Muscle layer of colon (tissue), 2 donors: Measurements from ENCODE around the gene TMEM178A.
"Not testable (repeated sequence)": the region's sequence is repeated elsewhere in the genome, so short reads cannot be mapped to it uniquely, and the experiment has no call there.

Experiments used
- H3K27ac ChIP-seq: one replicate; pipeline ENCODE4 v1.7.0; 2013; ENCODE audit warnings: low read depth, mild to moderate bottlenecking, low read length, moderate library complexity
- H3K27me3 ChIP-seq, 2 donors: one replicate each; pipeline ENCODE4 v1.7.0; 2013; ENCODE audit warnings: low read length in 2 of 2, mild to moderate bottlenecking in 2 of 2; ENCODE audit not compliant: insufficient read depth in 2 of 2, control insufficient read depth in 1 of 2
- H3K36me3 ChIP-seq: one replicate; pipeline ENCODE4 v1.7.0; 2013; ENCODE audit warnings: mild to moderate bottlenecking, low read length; ENCODE audit not compliant: insufficient read depth
- H3K4me1 ChIP-seq: one replicate; pipeline ENCODE4 v1.7.0; 2013; ENCODE audit warnings: mild to moderate bottlenecking, low read length; ENCODE audit not compliant: insufficient read depth
- H3K4me3 ChIP-seq, 2 donors: one replicate each; pipeline ENCODE4 v1.7.0; 2013; ENCODE audit warnings: low read length in 2 of 2, low read depth in 1 of 2, mild to moderate bottlenecking in 1 of 2, moderate library complexity in 1 of 2
- H3K9ac ChIP-seq: one replicate; pipeline ENCODE4 v1.7.0; 2013; ENCODE audit warnings: low read length
- H3K9me3 ChIP-seq: one replicate; pipeline ENCODE4 v1.7.0; 2013; ENCODE audit warnings: mild to moderate bottlenecking, low read length
- donor health status: abdominal sarcoma.
- donor health status: Adenocarcinoma of cecum.

TMEM178A gene

GRCh38 chr2:39665811-39666490 is at the start of gene TMEM178A:
Gene TMEM178A, plus strand, starts transcription at chr2:39665917. Its CDS starts 58 bp downstream, at chr2:39665975.
- H3K36me3 ChIP-seq = no peaks in the 10 kb centered on the region
- peaks cover 10 to 23% of the 10 kb centered on the region in 2 donors for H3K27me3 ChIP-seq
- H3K9me3 ChIP-seq = no peaks in the 10 kb centered on the region
- peaks cover 7% of the 10 kb centered on the region for H3K4me1 ChIP-seq
- H3K4me3 ChIP-seq = peak within 1 kb of the TSS; percentile 51 to 53
- no peak within 1 kb of the TSS for H3K9ac ChIP-seq
- no peak within 1 kb of the TSS for H3K27ac ChIP-seq

- no peak overlapping the region for H3K9ac ChIP-seq
- H3K36me3 ChIP-seq = no peaks in the 10 kb centered on the region
- no peaks in the 10 kb centered on the region for H3K4me1 ChIP-seq
- no peaks in the 10 kb centered on the region for H3K27me3 ChIP-seq
- H3K4me3 ChIP-seq = no peak overlapping the region
- H3K9me3 ChIP-seq = no peaks in the 10 kb centered on the region
- H3K27ac ChIP-seq = no peak overlapping the region
Observed at GRCh38 chr2:39618236-39618635, 47.5 kb upstream of the TMEM178A start.

GRCh38 chr2:39618736-39619135 is 47.0 kb upstream of the TMEM178A start:
- no peak overlapping the region for H3K4me3 ChIP-seq
- H3K4me1 ChIP-seq = no peaks in the 10 kb centered on the region
- H3K36me3 ChIP-seq = no peaks in the 10 kb centered on the region
- H3K9me3 ChIP-seq = no peaks in the 10 kb centered on the region
- H3K9ac ChIP-seq = no peak overlapping the region
- no peaks in the 10 kb centered on the region for H3K27me3 ChIP-seq
- H3K27ac ChIP-seq = no peak overlapping the region

- H3K27me3 ChIP-seq = no peaks in the 10 kb centered on the region
- no peak overlapping the region for H3K4me3 ChIP-seq
- no peaks in the 10 kb centered on the region for H3K4me1 ChIP-seq
- no peaks in the 10 kb centered on the region for H3K9me3 ChIP-seq
- H3K27ac ChIP-seq = no peak overlapping the region
- H3K36me3 ChIP-seq = no peaks in the 10 kb centered on the region
- H3K9ac ChIP-seq = no peak overlapping the region
Observed at GRCh38 chr2:39620067-39620466, 45.6 kb upstream of the TMEM178A start.

- Histone ChIP-seq H3K27me3 (no peaks in the 10 kb centered on the region), H3K27ac (no peak overlapping the region), H3K4me1 (no peaks in the 10 kb centered on the region), H3K36me3 (no peaks in the 10 kb centered on the region), H3K9ac (no peak overlapping the region), H3K9me3 (no peaks in the 10 kb centered on the region), H3K4me3 (no peak overlapping the region)
Observed at GRCh38 chr2:39621596-39621995, 44.1 kb upstream of the TMEM178A start.

GRCh38 chr2:39622860-39623259 is 42.9 kb upstream of the TMEM178A start:
- Histone ChIP-seq H3K4me3 (no peak overlapping the region), H3K27me3 (no peaks in the 10 kb centered on the region), H3K27ac (no peak overlapping the region), H3K9ac (no peak overlapping the region), H3K9me3 (no peaks in the 10 kb centered on the region), H3K4me1 (no peaks in the 10 kb centered on the region), H3K36me3 (no peaks in the 10 kb centered on the region)

GRCh38 chr2:39623917-39624316 is 41.8 kb upstream of the TMEM178A start:
- H3K36me3 ChIP-seq = no peaks in the 10 kb centered on the region
- no peak overlapping the region for H3K9ac ChIP-seq
- no peak overlapping the region for H3K4me3 ChIP-seq
- H3K9me3 ChIP-seq = no peaks in the 10 kb centered on the region
- no peak overlapping the region for H3K27ac ChIP-seq
- H3K4me1 ChIP-seq = no peaks in the 10 kb centered on the region
- H3K27me3 ChIP-seq = no peaks in the 10 kb centered on the region

- H3K9ac ChIP-seq = no peak overlapping the region
- H3K27me3 ChIP-seq = no peaks in the 10 kb centered on the region
- no peaks in the 10 kb centered on the region for H3K36me3 ChIP-seq
- no peaks in the 10 kb centered on the region for H3K9me3 ChIP-seq
- no peaks in the 10 kb centered on the region for H3K4me1 ChIP-seq
- no peak overlapping the region for H3K4me3 ChIP-seq
- no peak overlapping the region for H3K27ac ChIP-seq
Observed at GRCh38 chr2:39625193-39625926, 40.4 kb upstream of the TMEM178A start.

GRCh38 chr2:39625927-39626270 is 39.8 kb upstream of the TMEM178A start:
- Histone ChIP-seq H3K27me3 (no peaks in the 10 kb centered on the region), H3K4me3 (no peak overlapping the region), H3K27ac (no peak overlapping the region), H3K36me3 (no peaks in the 10 kb centered on the region), H3K9ac (no peak overlapping the region), H3K4me1 (no peaks in the 10 kb centered on the region), H3K9me3 (no peaks in the 10 kb centered on the region)

- H3K9ac ChIP-seq, H3K36me3 ChIP-seq, H3K27ac ChIP-seq, H3K4me3 ChIP-seq, H3K9me3 ChIP-seq, H3K4me1 ChIP-seq, H3K27me3 ChIP-seq: not testable (repeated sequence)
Observed at GRCh38 chr2:39628346-39628745, 37.4 kb upstream of the TMEM178A start.

GRCh38 chr2:39629646-39630045 is 36.1 kb upstream of the TMEM178A start:
- Histone ChIP-seq H3K4me1 (no peaks in the 10 kb centered on the region), H3K36me3 (no peaks in the 10 kb centered on the region), H3K27ac (no peak overlapping the region), H3K4me3 (no peak overlapping the region), H3K9ac (no peak overlapping the region), H3K9me3 (no peaks in the 10 kb centered on the region), H3K27me3 (no peaks in the 10 kb centered on the region)

- no peak overlapping the region for H3K9ac ChIP-seq
- H3K36me3 ChIP-seq = no peaks in the 10 kb centered on the region
- H3K9me3 ChIP-seq = no peaks in the 10 kb centered on the region
- no peak overlapping the region for H3K27ac ChIP-seq
- no peaks in the 10 kb centered on the region for H3K4me1 ChIP-seq
- H3K4me3 ChIP-seq = no peak overlapping the region
- no peaks in the 10 kb centered on the region for H3K27me3 ChIP-seq
Observed at GRCh38 chr2:39631256-39631655, 34.5 kb upstream of the TMEM178A start.
